Measurements from ENCODE around the gene ZG16B.
A peak's percentile ranks its signal among the peaks of the same experiment; 100 is the strongest.

ZG16B gene

DNA sequence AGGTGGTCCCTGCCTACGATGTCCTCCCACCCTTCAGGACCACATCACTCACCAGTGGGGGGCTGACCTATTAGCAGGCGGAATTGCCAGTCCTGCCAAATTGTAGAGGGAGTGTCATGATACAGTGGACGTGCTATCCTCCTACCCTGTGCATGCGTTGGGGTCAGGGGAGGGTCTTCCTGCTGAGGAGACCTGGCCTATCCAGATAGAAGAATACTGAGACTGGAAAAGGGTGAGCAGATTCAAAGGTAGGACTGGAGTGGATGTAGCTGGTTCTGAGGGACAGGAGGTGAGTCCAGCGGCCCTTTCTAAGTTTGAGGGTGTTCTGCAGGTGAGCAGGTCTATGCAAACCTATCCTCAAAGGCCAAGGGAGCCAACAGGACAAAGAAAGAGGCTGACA is 23.8 kb upstream of the ZG16B start:
- no peak for DNase-seq

GRCh38 chr16:2808181-2808580 is 21.9 kb upstream of the ZG16B start:
- no peak for DNase-seq

- DNase-seq: no peak
Measured at GRCh38 chr16:2809149-2809760, 20.8 kb upstream of the ZG16B start.

- no peak for DNase-seq
Measured at GRCh38 chr16:2810651-2811050, 19.5 kb upstream of the ZG16B start.

DNA sequence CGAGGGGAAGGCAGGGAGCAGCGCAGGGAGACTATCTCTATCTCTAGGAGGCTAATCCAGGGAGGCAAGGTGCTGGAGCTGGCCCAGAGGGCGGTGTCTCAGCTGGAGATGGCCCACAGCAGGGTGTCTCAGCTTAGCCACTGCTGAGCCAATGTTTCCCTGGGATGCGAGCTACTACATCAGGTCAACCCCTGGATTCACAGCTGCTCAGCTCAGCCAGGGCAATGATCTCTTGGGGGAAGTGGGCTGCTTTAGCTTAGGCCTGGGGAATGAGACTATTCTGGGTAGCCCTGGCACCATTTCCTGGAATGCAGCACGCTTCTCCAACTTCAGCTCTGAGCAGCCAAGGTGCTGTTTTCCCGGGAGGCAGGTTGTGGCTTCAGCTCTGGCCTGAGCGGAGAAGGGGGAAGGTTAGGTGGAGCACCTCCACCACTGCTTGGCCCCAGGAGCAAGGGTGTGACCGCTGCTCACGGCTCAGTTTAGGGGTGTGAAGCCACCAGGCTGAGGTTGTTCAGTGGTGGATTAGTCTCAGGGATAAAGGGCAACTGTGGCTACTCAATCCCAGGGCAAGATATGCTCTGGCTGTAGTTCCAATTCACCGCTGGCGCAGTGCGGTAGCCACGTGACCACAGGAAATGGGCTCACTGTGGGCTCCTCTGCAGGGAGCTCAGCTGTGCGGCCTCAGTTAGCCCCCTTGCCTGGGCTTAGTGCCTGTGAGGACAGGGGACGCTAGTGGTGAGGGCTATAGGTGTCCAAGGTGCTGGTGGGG is 18.2 kb upstream of the ZG16B start:
- no peak for DNase-seq

- no peak for DNase-seq
Measured at GRCh38 chr16:2813771-2814221, 16.3 kb upstream of the ZG16B start.

- DNase-seq: no peak
Measured at GRCh38 chr16:2814551-2815298, 15.4 kb upstream of the ZG16B start.

GRCh38 chr16:2815299-2815771 is 14.8 kb upstream of the ZG16B start:
- DNase-seq: no peak

- peak; percentile 39 for DNase-seq
Measured at GRCh38 chr16:2816751-2817339, 13.3 kb upstream of the ZG16B start, which contains the start of gene PRSS21. Gene PRSS21, plus strand, starts transcription at chr16:2817237. Its CDS starts 32 bp downstream, at chr16:2817269.

DNA sequence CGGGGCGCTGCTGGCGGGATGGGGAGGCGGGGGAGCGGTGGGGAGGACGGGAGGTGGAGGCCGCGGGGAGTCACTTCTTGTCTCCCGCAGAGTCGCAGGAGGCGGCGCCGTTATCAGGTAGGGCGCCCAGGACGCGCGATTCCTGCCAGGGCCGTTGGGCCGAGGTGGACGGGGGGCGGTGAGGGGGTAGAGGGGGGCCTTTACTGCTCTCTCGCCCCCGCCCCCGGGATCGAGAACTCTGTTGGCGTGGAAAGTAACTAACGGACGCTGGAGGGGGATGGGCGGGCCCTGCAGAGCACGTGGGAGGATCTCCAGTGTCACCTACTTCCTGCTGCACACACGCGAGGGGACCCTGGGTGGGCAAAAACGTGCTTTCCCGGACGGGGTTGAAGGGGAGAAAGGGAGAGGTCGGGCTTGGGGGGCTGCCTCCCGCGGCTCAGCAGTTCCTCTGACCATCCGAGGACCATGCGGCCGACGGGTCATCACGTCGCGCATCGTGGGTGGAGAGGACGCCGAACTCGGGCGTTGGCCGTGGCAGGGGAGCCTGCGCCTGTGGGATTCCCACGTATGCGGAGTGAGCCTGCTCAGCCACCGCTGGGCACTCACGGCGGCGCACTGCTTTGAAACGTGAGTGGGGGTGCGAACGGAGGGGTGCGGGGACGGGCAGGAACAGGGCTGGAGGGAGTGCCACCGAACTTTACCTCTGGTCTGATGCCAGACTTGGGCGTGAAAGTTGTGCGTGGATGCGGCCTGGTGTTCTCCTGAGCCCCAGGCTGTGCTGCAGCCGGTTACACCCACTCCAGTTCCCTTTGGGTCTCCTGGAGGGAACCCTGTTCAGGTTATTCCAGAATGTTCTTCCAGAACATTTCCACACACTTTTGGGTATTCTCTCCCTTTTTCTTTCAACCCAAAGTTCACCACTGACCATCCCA is 12.5 kb upstream of the ZG16B start:
- DNase-seq: peak; percentile 4

- no peak for DNase-seq
Measured at GRCh38 chr16:2818272-2818876, 11.7 kb upstream of the ZG16B start.

DNA sequence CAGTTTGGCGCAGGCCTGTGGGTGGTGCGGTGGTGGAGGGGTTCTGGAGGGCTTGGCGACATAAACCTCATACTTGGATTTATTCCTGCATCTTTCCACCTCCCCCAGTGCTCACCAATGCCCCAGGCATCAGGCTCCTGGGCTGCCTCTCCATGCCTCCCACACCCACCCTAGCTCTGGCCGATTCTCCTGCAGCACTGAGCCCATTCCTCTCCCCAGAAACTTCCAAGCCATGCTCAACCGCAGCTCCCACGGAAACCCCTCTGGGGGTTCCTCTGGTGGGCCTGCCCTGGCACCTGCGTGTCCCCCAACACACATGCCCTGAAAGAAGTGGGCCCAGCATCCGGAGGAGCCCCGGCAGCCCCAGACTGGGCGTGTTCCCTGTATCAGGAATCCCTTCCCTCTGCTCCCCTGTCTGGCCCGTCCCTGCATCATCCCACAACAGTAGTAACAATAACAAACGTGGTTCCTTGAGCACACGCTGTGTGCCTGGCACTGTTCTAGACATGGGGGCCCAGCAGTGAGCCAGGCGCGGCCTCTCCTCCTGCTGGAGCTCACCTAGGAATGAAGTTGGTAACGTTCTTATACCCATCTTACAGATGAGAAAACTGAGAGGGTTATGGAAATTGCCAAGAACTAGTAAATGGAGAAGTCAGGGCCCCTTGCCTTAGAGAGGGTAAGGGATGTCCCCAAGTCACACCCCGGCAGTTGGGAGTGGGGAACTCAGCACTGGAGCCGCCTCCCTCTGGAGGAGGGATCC is 10.7 kb upstream of the ZG16B start:
- no peak for DNase-seq

GRCh38 chr16:2819939-2820835 is 9.9 kb upstream of the ZG16B start:
- no peak for DNase-seq

DNA sequence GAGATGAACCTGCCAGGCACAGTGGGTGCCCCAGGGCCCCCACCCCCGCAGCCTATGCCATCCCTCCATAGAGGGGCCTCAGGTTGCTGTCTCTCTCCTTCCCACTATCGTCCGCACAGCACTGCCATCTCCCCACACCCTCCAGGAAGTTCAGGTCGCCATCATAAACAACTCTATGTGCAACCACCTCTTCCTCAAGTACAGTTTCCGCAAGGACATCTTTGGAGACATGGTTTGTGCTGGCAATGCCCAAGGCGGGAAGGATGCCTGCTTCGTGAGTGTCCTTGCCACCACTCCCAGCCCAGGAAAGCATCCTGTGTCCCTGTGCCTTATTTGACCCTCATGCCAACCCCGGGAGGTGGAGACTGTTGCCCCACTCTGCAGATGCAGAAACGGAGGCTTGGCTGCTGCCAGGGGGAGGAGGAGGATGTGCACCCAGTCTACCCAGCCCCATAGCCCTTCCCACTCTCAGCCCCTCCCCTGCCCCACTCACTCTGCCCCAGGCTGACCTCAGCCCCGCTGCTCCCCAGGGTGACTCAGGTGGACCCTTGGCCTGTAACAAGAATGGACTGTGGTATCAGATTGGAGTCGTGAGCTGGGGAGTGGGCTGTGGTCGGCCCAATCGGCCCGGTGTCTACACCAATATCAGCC is 9.1 kb upstream of the ZG16B start:
- DNase-seq: no peak

- no peak for DNase-seq
Measured at GRCh38 chr16:2821487-2822157, 8.5 kb upstream of the ZG16B start.

GRCh38 chr16:2822158-2822495 is 8.0 kb upstream of the ZG16B start:
- no peak for DNase-seq

- DNase-seq: no peak
Measured at GRCh38 chr16:2822496-2822895, 7.6 kb upstream of the ZG16B start.

- DNase-seq: no peak
Measured at GRCh38 chr16:2824626-2825025, 5.5 kb upstream of the ZG16B start.

All from activated naive CD4-positive, alpha-beta T cell treated with Interleukin-2 at 50 U/mL for 16 hours (primary cell).